ENCODE results near the gene OR2T10.
A peak's percentile ranks its signal among the peaks of the same experiment; 100 is the strongest.
"Not testable (repeated sequence)": the region's sequence is repeated elsewhere in the genome, so short reads cannot be mapped to it uniquely, and the experiment has no call there.

Gene OR2T10

GRCh38 chr1:248589334-248589733 is 8.2 kb downstream of the OR2T10 start:
- no peak for TF ChIP-seq POLR2A (IDR thresholded peaks at IDR 0.05; ENCODE audit: low read depth, low read length)
- TF ChIP-seq TAF1 (IDR thresholded peaks at IDR 0.05; ENCODE audit: borderline replicate concordance, low read depth, low read length), result no peak
- FAIRE-seq (no peak), DNase-seq (ENCODE audit: insufficient read length) (no peak)

- FAIRE-seq (no peak), DNase-seq (ENCODE audit: insufficient read length) (no peak)
- TF ChIP-seq POLR2AphosphoS5 (IDR thresholded peaks at IDR 0.05; ENCODE audit: low read depth, low read length) (no peak), POLR2A (IDR thresholded peaks at IDR 0.05; ENCODE audit: low read depth, low read length) (no peak), TAF1 (IDR thresholded peaks at IDR 0.05; ENCODE audit: borderline replicate concordance, low read depth, low read length) (no peak)
Measured at GRCh38 chr1:248585266-248585665, 12.2 kb downstream of the OR2T10 start.

- TF ChIP-seq POLR2A (IDR thresholded peaks at IDR 0.05; ENCODE audit: low read depth, low read length), result no peak
- TF ChIP-seq TAF1 (IDR thresholded peaks at IDR 0.05; ENCODE audit: borderline replicate concordance, low read depth, low read length), result no peak
- no peak for TF ChIP-seq POLR2AphosphoS5 (IDR thresholded peaks at IDR 0.05; ENCODE audit: low read depth, low read length)
- DNase-seq (ENCODE audit: insufficient read length), result no peak
- peak; percentile 9 for FAIRE-seq
Measured at GRCh38 chr1:248576260-248576980, 21.1 kb downstream of the OR2T10 start.

- peak; percentile 44 for FAIRE-seq
- DNase-seq (ENCODE audit: insufficient read length), result not testable (repeated sequence)
Measured at GRCh38 chr1:248574657-248575056, 22.8 kb downstream of the OR2T10 start, which contains the start of gene OR2T34. Gene OR2T34 (minus strand): TSS chr1:248574757. CDS start chr1:248574757, 0 bp downstream.

- not testable (repeated sequence) for FAIRE-seq; DNase-seq (ENCODE audit: insufficient read length)
Measured at GRCh38 chr1:248573856-248574255, 23.6 kb downstream of the OR2T10 start.

DNA sequence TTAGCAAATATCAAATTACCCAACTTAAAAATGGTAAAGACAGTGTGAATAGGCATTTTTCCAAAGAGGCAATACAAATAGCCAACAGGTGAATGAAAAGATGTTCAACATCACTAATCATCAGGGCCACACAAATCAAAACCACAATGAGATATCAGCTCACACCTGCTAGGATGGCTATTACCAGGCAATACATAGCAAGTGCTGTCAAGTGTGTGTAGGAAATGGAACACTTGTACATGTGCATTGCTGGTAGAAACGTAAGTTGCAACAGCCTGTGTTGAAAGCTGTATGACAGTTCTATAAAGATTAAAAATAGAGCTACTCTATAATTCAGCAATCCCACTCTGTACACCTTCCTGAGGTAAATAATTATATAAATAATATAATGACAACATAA is 25.5 kb downstream of the OR2T10 start:
- FAIRE-seq, result not testable (repeated sequence)

GRCh38 chr1:248570811-248571210 is 26.7 kb downstream of the OR2T10 start:
- not testable (repeated sequence) for DNase-seq (ENCODE audit: insufficient read length); FAIRE-seq

More for the DNA sequence above, 25.5 kb downstream of the OR2T10 start:
- DNase-seq (ENCODE audit: insufficient read length), result not testable (repeated sequence)

DNA sequence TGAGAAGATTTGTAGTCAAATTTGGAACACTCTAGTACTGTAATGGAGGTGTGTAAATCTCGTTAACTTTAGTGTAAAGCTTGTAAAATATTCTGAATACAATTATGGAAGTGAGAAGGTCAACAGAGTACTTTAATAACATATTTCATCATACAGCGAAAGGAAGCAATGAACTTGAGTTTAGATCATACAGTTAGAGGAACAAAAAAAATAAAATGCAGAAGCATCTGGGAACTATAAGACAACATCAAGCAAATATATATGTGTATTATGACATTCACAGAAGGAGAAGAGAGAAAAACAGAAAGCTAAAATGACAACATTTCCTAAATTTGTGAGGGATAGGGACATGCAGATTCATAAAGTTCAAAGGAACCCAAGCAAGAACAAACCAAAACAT is 28.5 kb downstream of the OR2T10 start:
- FAIRE-seq, result not testable (repeated sequence)

DNA sequence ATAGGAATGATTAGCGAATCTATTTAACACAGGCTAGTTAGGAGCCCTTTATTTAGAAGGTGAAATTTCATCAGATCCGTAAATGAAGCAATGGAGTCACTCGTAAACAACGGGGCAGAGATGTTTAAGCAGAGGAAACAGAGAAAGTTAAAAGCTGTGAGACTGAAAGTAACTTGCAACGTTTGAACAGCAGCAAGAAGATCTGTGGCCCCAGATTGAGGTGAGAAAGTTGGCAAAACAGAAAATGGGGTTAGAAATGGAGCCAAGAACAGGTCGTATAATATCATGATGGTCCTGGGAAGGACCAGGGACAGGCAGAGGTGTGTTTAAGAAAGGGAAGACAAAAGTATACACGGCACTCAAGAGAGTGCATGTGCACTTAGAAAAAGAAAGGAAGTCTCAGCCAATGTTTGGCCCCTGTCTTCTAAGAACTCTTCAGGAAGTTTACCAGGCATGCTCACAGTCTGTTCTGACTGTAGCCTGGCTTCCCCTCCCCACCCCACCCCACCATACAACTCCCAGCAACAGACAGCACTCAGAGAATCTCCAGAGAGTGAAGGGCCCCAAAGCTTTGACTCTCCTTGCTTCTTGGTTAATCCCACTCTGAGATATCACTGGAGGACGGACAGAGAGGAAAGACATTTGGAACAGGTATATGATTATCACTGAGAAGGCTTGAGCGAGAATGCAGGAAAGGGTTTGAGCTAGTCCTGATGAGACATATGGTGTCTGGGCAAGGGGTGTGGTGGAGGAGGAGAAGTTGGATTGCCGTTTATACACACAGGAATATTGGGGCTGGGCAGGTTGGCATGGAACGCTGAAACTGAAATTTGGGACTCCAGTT is 31.7 kb downstream of the OR2T10 start:
- peak; percentile 97 for FAIRE-seq
- not testable (repeated sequence) for DNase-seq (ENCODE audit: insufficient read length)

More for the DNA sequence above, 28.5 kb downstream of the OR2T10 start:
- not testable (repeated sequence) for DNase-seq (ENCODE audit: insufficient read length)

DNA sequence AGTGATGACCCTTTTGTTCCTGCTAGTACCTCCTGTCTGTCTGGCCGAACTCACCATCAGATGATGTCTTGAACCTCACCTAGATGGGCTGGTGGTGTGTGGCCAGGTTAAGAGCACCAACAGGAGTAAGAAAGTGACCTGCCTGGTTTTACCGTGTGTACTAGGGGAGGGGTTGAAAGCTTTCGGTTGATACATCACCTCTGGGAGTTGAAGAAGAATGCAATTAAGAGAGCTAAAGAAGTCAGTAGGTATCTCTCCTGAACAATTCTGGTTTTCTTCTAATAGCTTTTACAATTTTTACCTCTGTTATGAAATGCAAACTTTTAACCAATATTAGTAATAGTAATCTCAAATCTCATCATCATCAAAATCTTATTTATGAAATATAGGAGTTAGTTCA is 34.8 kb downstream of the OR2T10 start, which contains the start of gene OR2T29:
OR2T29 (minus strand) TSS at position 101 of the 400 bp plus-strand sequence. CDS start 3,281 bp downstream, outside the sequence.
- DNase-seq (ENCODE audit: insufficient read length); FAIRE-seq: not testable (repeated sequence)

GRCh38 chr1:248551027-248551426 is 46.5 kb downstream of the OR2T10 start:
- not testable (repeated sequence) for FAIRE-seq

GRCh38 chr1:248547383-248547782 is 50.1 kb downstream of the OR2T10 start:
- FAIRE-seq; DNase-seq (ENCODE audit: insufficient read length): not testable (repeated sequence)

More at GRCh38 chr1:248551027-248551426, 46.5 kb downstream of the OR2T10 start:
- DNase-seq (ENCODE audit: insufficient read length), result not testable (repeated sequence)
